D341Med (cell line): ENCODE data around the gene RPRML.
A peak's percentile ranks its signal among the peaks of the same experiment; 100 is the strongest.
"Not testable (repeated sequence)": the region's sequence is repeated elsewhere in the genome, so short reads cannot be mapped to it uniquely, and the experiment has no call there.

Experiments
- DNase-seq: peaks from one replicate; pipeline ENCODE4 v3.0.0; 2012; ENCODE audit warnings: low spot score

RPRML gene

DNA sequence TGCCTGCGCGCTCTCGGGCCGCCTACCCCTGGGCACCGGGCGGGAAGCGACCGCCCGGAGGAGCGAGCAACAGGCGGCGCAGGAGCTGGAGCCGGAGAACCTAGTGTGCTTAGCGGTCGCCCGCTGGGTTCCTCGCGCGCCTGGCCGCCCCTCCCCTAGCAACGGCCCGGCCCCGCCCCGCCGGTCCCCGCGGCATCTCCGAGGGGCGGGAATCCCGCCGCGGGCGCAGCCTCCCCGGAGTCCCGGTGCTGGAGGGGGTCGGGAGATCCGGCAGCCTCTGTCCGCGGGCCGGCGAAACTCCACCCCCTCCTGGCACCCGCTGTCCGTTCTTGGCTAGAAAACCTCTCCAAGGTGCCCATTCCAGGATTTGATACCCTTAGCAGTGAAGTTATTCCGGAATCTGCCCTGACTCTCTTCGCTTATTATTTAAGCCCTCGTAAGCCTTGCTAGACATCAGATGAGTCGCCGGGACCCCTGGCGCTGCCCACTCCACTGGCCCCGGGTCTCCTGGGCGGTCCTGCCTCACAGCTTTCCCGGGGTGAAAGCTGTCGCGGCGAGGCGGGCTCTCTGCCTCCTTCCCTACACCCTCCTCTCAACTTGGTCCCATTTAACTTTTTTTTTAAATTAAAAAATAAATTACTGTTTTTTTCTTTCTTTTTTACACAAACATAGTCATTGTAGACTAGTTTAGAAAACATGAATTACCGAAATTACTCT, at the start of gene RPRML:
Gene RPRML (minus strand): TSS at position 107 of the 717 bp plus-strand sequence. CDS start 246 bp downstream, outside the sequence.
- peak; percentile 87 for DNase-seq

DNA sequence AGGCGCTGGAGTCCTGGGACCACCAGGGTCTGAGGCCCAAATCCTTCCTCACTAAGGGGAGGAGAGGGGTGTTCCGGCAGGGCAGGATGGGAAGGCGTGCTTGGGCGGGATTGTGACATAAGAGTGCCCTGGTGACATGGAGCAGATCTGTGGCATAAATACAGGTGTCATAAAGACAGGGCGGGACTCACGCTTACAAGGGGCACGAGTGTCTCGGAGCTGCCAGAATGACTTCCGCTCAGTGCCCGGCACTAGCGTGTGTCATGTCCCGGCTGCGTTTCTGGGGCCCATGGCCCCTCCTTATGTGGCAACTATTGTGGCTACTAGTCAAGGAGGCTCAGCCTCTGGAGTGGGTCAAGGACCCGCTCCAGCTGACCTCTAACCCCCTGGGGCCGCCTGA, 37.9 kb upstream of the RPRML start:
- not testable (repeated sequence) for DNase-seq

DNA sequence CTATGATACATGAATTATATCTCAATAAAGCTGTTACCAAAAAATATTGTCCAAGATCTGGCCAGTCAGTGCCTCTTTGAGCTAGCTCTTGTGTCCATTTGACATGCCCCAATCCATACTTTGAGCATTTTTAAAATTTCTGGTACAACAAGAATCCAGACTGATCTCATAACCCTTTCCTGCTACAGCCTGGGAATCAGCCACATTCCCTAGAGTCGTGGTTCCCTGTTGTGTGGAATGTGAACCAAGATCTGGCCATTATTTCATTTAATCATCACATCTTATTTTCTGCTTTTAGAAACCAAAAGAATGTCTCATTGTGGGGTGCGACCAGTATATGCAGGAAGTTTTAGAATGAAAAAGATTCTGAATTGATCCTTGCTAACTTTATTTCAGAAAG, 34.3 kb upstream of the RPRML start:
- no peak for DNase-seq

DNA sequence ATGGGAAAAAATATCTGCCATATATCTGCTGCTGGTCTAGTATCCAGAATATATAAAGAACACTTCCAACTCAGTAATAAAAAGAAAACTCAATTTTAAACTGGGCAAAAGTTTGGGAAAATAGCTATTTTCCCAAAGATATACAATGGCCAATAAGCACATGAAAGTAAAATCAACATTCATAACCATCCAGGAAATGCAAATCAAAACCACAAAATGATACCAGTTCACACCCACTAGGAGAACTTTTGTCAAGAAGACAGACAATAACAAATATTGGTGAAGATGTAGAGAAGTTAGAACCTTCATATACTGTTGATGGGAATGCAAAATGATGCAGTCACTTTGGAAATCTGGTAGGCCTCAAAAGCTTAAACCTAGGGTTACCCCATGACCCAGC, 33.4 kb upstream of the RPRML start:
- no peak for DNase-seq

DNA sequence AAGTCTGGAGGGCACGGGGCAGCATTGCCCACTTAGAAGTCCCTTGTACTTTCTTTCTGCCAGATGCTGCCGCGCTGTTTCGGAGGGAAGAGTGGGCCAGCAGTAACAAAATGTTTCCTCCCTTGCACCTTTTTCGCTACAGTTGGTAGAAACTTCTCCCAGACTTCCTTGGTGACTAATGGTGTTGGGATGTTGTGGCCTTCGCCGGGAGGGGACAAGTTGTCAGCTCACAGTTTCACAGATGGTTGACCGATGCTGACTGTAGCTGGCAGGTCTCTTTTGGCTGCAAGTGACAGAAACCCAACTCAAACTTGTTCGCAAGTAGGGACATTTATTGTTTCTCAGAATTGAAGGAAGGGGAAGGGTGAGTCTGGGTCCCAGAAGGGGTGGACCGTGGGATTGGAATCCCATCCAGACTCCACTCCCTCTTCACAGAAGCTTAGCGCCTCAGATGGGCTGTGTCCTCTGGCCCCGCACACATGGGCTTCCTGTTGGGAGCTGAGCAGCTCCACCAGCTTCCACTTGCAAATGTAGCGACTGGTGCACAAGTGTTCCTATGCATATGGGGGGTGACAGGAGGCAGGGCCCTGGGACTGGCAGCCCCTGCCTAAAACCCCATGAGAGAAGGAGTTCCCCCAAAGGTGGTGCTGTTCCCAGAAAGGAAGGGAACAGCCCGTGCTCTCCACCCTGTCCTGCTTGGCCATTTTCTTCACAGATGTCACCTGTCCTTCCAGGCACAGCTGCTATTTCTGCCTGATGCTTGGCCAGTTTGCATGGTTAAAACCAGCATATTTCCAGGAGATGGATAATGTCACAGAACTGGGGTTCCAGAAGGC, 30.9 kb upstream of the RPRML start:
- DNase-seq = no peak

DNA sequence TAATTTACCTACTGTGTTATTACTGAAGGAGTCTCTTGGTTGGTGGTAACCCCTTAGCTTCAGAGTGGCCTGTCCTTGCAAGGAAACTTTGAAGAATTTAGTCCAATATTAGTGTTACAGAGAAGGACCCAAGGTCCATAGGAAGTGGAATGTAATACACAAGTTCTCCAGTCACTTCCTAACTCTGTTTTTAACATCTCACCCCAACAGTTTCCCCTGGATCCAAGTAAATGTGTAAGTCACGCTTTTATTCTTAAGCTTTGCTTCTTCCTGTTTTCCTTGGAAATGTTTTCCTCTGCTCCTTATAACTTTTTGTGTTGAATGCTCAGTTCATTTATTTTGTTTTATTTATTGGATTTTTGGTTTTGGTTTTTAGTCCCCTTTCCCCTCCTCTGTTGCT, 25.9 kb upstream of the RPRML start:
- no peak for DNase-seq

DNA sequence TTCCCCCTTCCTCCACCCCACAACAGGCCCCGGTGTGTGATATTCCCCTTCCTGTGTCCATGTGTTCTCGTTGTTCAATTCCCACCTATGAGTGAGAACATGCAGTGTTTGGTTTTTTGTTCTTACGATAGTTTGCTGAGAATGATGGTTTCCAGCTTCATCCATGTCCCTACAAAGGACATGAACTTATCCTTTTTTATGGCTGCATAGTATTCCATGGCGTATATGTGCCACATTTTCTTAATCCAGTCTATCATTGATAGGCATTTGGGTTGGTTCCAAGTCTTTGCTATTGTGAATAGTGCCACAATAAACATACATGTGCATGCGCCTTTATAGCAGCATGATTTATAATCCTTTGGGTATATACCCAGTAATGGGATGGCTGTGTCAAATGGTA, 24.8 kb upstream of the RPRML start:
- not testable (repeated sequence) for DNase-seq

DNA sequence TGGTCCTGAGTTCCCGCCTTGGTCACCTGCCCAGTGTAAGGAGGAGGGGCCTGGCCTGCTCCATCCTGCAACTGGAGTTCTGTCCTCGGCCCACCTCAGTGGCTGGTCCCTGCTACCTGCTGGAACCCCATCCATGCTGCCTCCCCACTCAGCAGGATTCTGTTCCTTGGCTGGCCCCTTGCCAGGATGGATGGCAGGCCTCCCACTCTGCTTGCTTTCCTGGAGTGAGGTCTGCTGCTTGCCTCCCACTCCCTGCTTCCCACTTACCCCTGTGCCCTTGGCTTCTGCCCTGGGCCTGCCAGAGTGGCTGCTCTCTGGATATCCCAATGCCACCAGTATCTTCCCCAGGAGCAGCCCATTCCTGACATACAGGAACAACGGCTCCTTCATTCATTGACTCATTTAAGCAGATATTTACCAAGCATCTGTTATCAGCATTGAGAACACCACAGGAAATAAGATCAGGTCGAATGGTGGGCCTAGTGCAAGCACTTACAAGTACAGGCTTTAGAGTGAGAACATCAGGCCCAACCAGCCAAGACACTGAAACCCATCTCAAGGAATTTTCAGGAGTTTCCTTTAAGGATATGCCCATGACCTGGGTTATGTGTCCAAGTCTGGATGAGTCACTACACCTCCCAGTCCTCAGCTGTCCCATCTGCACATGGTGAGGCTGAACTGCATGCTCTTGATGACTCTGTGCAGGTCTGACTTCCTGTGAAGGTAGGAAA, 17.0 kb upstream of the RPRML start:
- DNase-seq = no peak

DNA sequence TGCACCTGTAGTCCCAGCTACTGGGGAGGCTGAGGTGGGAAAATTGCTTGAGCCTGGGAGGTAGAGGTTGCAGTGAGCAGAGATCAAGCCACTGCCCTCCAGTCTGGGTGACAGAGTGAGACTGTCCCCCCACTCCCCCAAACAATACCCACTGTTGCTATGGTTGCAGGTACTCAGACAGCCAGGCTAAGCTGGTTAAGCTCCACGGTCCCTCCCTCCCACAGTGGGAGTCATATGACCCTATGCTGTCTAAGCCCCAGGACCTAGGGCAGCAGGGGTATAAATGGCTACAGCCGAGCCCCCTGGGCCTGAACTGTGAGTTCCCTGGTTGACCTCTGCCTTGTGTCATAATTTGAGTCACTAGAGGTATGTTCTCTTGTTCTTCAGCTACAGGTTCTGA, 15.9 kb upstream of the RPRML start:
- DNase-seq = peak; percentile 65

DNA sequence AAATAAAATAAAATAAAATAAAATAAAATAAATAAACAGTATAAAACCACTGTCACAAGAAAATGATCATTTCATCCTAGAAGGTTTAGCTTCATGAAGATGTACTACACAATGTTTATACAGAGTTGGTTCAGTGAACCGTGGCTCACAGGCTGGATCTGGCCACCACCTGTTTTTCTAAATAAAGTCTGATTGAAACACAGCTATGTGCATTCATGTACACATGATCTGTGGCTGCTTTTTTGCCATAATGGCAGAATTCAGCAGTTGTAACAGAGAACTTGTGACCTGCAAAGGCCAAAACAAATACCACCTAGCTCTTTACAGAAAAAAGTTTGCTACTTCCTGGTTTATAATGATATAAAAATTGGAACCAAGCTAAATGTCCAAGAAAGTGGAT, 12.6 kb upstream of the RPRML start:
- no peak for DNase-seq

DNA sequence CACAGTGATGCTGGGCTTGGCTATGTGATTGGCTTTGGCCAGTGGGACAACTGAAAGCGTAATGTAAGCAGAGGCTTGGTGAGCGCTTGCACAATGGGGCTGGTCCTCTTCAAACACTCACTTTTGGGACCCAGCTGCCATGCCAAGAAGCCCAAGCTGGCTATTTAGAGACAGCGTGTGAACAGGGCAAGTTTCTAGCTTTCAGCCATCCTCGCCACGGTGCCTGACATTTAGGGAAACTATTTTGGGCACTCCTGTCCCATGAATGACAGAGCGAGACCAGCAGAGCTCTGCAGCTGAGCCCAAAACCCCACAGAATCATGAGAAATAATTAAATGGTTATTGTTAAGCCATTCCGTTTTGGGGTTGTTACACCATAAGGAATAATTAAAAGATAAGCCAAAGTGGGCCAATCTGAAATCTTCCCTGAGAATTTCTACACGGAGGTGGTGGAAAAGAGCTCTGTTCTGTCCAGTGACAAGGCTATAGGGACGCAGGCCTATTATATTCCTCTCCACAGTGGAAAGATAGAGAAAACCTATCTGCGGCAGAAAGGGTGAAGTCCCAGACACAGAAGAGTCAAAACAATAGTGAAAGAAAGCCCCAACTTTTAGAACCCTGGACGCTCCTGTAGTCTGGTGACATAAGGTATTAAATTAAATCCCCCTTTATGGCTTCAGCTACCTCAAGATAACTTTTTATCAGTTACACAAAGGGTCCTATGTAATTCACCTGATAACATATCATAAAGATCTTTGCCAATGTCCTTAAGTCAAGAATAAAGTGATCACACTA, 10.8 kb upstream of the RPRML start:
- DNase-seq = no peak

DNA sequence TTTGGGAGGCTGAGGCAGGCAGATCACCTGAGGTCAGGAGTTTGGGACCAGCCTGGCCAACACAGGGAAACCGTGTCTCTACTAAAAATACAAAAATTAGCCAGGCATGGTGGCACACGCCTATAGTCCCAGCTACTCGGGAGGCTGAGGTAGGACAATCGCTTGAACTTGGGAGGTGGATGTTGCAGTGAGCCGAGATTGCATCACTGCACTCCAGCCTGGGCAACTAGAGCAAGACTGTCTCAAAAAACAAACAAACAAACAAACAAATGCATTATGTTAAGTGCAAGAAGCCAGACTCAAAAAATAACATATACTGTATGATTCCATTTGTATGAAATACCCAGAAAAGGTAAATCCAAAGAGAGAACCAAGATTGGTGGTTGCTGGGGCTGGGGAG, 8.9 kb upstream of the RPRML start:
- not testable (repeated sequence) for DNase-seq

DNA sequence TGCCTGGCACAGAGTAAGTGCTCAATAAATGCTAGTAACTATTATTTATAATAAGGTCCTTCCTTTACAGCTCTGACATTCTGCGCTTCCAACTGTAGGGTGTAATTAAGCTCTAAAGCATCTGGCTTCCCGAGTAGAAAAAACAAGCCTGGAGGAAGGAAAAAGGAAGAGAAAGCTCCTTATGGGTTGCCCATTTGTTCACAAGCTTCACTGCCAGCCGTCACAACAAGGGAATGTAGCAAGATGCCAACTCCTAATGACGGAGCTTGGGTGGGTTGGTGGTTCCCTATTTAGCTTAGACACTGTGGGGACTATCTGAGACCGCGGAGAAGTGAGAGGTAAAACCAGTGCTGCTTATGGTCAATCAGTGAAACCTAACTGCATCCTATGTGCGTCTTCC, 7.3 kb upstream of the RPRML start:
- no peak for DNase-seq

DNA sequence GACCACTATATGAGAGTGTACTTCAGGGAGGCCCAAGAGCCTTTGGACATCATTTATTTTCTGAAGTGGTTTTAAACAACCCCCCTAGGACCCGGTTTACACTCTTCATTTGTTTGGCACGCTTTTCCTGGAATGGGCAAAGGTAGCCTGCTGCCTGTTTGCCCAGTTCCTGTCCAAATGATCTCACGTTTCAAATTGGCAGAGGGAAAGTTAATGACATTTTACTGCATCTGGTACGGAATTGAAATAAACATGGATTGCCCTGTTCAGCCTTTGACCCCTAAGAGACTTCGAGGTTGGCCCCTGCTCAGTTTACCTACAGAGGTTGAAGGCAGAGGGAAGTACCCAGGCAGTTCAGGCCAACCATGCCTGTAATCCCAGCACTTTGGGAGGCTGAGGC, 5.8 kb upstream of the RPRML start:
- DNase-seq = no peak

DNA sequence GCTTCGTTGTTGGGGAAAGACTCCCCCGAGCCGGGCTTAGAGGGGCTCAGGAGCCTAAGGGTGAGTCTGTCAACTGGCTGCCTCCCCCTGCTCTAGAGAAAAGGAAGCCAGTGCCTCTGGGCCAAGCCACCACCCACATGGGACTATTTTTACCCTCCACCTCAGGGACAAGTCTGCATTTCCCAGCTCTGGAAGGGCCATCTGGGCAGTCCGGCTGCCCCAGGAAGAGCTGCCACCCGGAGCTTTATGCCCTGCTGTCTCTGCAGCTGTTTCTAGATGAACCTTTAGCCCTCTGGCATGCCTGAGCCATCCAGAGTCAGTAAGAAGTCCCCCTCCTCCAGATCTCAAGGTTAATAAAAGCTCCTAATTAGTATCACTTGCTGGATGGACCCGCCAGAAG, 5.3 kb upstream of the RPRML start:
- no peak for DNase-seq

DNA sequence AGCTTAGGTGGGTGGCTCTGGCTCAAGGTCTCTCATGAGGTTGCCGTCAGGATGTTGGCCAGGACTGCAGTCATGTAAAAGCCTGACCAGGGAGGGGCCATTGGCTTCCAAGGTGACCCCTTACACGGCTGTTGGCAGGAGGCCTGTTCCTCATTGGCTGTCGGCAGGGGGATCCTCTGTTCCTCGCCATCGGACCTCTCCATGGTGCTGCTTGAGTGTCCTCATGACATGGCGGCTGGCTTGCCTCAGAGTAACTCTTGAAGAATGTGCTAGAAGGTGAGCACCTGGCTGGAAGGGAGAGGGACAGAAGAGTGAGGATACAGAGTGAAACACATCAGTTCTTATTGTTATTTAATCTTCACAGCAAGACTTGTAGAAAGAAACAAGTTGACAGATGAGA, 4.7 kb upstream of the RPRML start:
- no peak for DNase-seq

DNA sequence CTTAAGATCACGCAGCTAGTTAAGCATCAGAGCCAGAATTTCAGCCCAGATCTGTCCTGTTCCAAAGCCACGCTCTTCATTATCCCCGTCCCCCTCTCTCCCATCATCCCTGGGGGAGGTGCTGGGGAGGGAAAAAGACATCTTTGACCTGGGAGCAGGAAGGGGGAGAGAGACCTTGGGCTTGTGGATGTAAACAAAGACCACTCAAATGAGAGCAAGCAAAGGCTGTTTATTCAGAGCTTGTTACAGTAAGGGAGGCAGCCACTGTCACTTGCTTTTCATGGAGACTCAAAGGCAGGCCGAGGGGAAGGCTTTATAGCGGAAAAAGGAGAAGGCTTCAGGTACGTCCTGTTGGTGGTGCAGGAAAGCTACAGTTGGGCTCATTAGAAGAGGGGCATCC, 3.5 kb upstream of the RPRML start:
- no peak for DNase-seq

DNA sequence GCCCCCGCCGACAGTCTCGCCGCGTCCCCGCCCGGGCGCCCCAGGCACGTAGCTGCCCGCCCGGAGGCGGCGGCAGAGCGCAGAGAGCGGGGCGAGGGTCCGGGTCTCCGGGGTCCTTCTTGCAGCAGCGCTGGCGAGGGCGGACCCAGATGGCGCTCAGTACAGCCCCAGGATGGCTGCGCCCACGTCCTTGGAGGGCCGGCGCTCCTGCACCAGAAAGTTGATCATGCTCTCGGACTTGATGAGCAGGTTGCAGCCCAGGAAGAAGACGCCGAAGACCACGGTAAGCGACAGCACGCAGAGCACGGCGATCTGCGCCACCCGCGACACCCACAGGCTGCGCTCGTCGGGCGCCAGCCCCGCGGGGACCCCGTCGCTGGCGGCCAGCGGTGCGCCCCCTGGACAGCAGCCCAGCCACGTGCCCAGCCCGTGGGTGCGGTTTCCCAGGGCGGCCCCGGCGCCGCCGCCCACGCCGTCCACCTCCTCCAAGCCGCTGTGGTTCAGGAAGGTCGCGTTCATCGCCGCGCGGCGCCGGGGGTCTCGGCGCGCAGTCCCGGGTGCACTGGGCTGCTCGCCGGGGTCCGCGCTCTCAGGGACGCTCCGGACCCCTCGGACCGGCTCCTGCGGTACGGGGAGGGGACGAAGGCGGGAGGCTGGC, 435 bp downstream of the RPRML start:
- peak; percentile 71 for DNase-seq

DNA sequence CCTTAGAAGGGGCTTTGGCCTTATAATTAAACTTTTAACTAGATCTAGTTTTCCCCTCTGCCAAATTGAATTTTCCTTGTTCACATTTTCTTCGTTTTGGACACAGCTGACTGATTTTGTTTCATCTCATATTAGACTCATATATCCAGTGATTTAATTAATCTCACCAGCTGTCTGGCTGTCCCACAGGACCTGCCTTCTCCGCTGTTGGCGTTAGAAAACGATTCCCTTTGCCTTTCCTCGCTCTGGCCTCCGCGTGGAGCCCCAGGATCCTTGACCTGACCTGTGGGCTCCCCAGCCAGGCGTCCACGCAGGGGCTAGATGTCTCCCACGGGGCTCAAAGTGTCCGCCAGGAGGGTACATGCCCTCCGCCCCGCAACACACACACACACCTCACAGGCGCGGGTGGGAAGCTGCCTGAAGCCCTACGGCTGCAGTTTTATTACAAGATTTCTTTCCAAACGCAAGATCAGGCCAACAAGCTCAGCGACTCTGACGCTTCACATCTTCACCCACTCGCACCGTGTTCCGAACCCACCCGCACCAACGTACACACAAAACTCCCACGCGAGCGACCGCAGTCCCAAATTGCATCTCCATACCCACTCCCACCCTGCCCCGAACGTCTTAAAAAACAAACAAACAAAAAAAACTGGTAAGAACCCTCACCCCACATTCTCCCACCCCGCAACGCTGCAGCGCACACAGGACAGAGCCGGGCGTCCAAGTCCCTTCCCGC, 1.1 kb downstream of the RPRML start:
- peak; percentile 68 for DNase-seq

DNA sequence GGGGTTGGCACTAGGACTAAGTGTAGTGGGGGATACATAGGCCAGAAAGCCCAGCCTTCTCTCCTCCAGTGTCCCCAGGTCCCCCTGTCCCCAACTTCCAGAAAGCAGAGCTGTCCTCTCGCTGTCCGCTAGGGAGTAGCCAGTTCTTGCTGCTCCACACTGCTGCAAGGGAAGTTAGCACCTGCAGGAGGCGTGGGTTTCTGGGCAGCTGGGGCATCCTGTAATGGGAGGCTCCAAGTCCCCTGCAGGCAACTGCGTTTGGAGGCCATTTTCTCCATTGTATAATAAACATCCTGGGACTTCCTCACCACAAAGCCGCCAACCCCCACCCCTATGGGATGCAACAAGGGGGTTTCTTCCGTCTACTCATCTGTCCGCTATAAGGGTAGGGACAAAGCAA, 1.7 kb downstream of the RPRML start:
- DNase-seq = peak; percentile 82
